Central memory CD4-positive, alpha-beta T cell (primary cell): ENCODE results near the gene NFATC1.

Source experiments
- DNase-seq: peaks from one replicate; pipeline ENCODE4 v3.0.0; 2022

Gene NFATC1

GRCh38 chr18:79511271-79511670 lies 115.5 kb downstream of the NFATC1 start:
- no peak for DNase-seq

DNA sequence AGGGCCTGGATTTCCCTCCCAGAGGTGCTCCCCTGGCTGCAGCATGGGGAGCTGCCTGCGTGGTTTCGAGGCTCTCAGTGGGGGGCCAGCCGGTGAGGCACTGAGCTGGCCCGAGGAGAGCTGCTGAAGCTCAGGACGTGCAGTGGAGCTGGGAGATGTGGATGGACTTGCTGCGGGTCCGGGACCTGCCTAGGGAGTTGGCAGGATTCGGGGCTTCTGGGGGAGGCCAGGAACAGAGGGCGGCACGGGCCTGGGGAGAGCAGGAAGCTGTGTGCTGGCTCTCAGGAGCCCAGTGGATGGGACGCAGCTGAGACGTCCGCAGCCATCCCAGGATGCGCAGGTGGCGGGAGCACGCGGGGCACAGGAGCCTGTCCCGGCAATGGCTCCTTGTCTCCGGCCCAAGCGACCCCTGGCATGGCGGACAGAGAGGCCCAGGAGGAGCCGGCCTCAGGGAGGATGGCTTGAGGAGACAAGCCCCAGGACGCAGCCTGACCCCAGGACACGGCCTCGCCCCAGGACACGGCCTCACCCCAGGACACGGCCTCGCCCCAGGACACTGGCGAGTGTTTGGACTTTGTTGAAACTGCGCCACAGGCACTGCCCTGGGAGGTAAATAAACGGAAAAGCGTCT lies 116.1 kb downstream of the NFATC1 start:
- no peak for DNase-seq

- no peak for DNase-seq
Measured at GRCh38 chr18:79512461-79513380, 117.0 kb downstream of the NFATC1 start.

GRCh38 chr18:79513381-79514081 lies 117.8 kb downstream of the NFATC1 start:
- no peak for DNase-seq

DNA sequence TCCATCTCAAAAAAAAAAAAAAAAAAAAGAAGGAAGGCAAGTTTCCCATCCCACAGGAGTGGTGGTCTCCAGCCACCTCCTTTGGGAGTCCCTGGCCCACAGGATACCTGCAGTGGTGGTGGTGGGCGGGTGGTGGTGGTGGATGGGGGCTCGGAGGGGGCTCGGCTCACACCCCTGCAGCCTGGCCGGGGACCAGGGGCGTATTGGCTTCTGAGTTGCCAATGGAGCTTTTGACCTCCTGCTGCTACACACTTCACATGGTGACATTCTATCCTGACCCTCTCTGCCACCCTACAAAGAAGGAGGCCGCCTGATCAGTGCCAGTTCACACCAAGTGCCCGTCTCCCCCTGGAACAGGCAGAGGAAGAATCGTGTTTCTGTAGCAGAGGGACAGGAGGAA lies 119.6 kb downstream of the NFATC1 start:
- DNase-seq, result no peak

DNA sequence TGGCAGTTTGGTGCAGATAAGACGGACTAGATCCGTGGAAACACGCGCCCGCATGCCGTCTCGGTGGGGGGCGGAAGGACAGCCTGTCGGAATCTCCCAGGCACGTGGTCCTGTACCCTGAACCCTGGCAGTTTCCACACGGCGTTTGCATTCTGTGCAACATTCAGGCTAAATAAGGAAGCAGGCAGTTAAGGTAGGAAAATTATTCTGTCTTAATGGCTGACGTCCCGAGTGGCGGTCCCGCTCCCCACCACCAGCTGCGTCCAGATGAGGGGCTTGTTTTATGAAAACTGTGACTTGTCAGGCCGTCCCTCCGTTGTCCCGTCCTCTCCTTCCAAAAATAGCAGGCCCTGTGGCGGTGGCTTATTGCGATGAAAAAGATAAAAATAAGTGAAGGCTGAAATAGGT lies 120.2 kb downstream of the NFATC1 start:
- DNase-seq, result no peak

DNA sequence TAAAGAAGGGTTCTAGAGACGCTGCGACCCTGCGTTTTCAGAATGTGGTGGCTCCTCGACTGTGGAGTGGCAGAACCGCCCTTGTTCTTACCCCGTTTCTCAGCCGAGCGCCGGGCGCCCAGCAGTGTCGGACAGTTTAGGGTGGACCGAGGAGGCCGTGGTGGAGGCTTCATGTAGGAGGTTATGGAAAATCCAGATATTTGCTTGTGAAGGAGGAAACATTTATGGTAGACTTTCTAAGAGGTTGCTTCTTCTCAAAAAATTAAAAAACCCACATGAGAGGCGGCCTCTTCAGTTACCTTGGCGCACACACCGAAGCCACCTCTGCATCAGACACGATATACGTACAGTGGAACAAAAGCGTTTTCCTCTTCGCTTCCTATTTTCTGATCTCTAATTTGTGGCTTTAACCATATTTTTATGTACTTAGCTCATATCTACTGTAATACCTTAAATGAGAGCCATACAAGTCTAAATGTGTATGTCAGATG lies 120.8 kb downstream of the NFATC1 start:
- peak; percentile 66 for DNase-seq

DNA sequence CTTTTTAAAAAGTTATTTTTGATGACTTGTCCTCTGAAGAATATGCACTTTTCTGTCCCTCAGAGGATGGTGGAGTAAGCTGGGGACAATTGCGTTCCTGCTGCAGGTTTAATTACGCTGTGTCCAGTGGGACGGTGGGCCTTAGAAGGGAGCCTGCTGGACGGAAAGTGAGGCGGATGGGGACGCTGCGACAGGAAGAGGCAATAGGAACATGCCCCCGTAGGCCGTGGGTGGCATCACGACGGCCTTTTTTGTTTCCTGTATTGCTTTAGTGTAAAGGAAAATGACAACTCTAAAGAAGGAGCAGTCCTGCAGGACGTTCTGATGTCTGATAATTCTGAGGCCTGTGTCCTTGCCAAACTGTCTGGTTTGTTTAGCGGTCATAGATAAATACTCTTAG lies 121.6 kb downstream of the NFATC1 start:
- DNase-seq, result peak; percentile 36

- DNase-seq, result no peak
Measured at GRCh38 chr18:79518028-79518682, 122.4 kb downstream of the NFATC1 start.

DNA sequence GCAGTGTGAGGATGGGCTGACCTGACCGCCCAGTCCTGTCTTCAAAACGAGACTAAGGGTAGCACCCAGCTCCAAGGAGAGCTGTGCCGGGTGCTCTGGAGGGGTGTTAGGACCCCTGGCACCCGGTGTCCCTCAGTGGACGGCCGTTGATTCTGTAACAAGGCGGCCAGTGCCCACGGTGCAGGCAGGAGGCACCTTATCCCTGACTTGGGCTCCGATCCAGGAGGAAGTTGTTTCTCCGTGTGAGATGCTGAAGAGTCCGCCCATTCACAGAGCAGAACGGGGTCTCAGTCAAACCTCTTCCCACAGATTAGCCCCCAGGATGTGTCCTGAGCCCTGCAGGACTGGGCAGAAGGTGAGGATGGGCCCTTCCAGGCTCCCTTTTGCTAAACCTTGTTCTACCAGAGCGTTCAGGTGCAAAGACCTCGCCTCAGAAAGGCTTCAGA lies 123.0 kb downstream of the NFATC1 start:
- no peak for DNase-seq

GRCh38 chr18:79519751-79520477 lies 124.2 kb downstream of the NFATC1 start:
- peak; percentile 40 for DNase-seq

DNA sequence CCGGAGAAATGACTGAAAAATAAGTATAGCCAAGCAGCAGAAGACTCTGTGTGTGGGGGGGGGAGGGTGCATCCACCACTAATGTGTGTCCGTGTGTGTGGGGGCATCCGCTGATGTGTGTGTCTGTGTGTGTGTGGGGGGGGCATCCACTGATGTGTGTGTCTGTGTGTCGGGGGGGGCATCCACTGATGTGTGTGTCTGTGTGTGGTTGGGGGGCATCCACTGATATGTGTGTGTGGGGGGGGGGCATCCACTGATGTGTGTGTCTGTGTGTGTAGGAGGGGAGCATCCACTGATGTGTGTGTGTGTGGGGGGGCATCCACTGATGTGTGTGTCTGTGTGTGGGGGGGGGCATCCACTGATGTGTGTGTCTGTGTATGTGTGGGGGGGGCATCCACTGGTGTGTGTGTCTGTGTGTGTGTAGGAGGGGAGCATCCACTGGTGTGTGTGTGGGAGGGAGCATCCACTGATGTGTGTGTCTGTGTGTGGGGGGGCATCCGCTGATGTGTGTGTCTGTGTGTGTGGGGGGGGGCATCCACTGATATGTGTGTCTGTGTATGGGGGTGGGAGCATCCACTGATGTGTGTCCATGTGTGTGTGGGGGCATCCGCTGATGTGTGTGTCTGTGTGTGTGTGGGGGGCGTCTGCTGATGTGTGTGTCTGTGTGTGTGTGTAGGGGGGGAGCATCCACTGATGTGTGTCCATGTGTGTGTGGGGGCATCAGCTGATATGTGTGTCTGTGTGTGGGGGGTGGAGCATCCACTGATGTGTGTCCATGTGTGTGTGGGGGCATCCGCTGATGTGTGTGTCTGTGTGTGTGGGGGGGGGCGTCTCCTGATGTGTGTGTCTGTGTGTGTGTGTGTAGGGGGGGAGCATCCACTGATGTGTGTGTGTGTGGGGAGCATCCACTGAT lies 125.0 kb downstream of the NFATC1 start:
- DNase-seq, result no peak

DNA sequence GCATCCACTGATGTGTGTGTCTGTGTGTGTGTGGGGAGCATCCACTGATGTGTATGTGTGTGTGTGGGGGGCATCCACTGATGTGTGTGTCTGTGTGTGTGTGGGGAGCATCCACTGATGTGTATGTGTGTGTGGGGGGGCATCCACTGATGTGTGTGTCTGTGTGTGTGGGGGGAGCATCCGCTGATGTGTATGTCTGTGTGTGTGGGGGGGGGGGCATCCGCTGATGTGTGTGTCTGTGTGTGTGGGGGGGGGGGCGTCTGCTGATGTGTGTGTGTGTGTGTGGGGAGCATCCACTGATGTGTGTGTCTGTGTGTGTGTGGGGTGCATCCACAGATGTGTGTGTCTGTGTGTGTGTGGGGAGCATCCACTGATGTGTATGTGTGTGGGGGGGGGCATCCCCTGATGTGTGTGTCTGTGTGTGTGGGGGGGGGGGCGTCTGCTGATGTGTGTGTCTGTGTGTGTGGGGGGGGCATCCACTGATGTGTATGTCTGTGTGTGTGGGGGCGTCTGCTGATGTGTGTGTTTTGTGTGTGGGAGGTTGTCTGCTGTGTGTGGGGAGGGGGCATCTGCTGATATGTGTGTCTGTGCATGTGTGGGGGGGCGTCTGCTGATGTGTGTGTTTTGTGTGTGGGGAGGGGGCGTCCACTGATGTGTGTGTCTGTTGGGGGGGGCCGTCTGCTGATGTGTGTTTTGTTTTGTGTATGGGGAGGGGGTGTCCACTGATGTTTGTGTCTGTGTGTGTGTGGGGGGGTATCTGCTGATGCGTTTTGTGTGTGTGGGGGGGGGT lies 125.9 kb downstream of the NFATC1 start:
- no peak for DNase-seq

DNA sequence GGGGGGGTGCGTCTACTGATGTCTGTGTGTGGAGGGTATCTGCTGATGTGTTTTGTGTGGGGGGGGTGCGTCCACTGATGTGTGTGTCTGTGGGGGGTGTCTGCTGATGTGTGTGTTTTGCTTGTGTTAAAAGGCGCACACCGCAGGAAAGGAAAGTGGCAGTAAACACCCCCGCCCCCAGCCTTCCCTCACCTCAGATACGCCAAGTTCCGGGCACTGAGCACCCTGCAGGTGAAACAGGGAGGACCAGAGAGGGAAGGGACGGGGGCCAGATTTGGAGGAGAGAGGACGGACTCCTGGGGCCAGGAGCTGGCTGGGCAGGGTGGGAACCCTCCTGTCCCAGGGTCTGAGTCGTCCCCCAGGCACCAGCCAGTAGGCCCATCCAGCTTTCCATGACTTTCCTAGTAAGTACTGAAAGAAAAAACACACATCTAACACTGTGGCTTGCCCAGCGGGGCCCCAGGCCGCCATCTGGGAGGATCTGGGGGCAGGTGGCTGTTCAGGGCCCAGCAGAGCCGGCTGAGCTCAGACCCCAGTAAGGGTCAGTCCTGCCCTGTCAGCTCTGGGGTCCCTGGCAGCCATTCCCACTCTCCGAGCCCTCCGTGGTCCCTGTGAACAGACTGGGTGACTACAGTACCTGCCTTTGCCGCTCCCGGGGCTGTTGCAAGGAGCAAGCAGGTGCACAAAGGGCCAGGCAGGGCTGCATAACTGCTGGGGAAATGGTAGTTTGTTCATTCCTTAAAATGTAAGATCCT lies 126.9 kb downstream of the NFATC1 start:
- DNase-seq, result peak; percentile 58

GRCh38 chr18:79523206-79523735 lies 127.5 kb downstream of the NFATC1 start:
- peak; percentile 75 for DNase-seq

- DNase-seq, result peak; percentile 89
Measured at GRCh38 chr18:79523736-79524180, 128.0 kb downstream of the NFATC1 start.

- peak; percentile 57 for DNase-seq
Measured at GRCh38 chr18:79524181-79525078, 128.7 kb downstream of the NFATC1 start.
